SU-DHL-6 (cell line): ENCODE results near the gene MRPL51.
"Not testable (repeated sequence)": the region's sequence is repeated elsewhere in the genome, so short reads cannot be mapped to it uniquely, and the experiment has no call there.

Source experiments
- EZH2phosphoT487 ChIP-seq: fragments of 200-600 bp; sonication (generic), shearing (Covaris generic); conservative IDR thresholded peaks from 2 replicates; pipeline ENCODE4 v1.6.1; 2018; ENCODE audit warnings: mild to moderate bottlenecking, antibody characterized with exemption, low read length, moderate library complexity, mixed read lengths
- TF ChIP-seq, protein P1 (sequence below): fragments of 200-600 bp; sonication (generic); IDR thresholded peaks from one replicate; pipeline ENCODE4 v1.5.1; 2017; ENCODE audit warnings: antibody characterized with exemption, mild to moderate bottlenecking, low read length, moderate library complexity; ENCODE audit not compliant: insufficient read depth, poor library complexity, severe bottlenecking

DNA sequence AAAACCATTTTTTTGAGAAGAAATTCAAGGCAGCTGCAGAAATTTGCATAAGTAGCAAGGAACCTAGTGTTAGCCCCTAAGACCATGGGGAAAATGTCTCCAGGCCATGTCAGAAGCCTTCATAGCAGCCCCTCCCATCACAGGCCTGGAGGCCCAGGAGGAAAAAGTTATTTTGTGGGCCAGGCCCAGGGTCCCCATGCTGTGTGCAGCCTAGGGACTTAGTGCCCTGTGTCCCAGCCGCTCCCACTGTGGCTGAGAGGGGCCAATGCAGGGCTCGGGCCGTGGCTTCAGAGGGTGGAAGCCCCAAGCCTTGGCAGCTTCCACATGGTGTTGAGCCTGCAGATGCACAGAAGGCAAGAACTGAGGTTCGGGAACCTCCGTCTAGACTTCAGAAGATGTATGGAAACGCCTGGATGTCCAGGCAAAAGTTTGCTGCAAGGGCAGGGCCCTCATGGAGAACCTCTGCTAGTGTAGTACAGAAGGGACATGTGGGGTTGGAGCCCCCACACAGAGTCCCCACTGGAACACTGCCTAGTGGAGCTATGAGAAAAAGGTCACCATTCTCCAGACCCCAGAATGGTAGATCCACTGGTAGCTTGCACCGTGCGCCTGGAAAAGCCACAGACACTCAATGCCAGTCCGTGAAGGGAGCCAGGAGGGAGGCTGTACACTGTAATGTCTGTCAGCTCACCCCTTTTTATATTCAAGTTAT is 25.3 kb downstream of the MRPL51 start:
- TF ChIP-seq, protein P1, sequence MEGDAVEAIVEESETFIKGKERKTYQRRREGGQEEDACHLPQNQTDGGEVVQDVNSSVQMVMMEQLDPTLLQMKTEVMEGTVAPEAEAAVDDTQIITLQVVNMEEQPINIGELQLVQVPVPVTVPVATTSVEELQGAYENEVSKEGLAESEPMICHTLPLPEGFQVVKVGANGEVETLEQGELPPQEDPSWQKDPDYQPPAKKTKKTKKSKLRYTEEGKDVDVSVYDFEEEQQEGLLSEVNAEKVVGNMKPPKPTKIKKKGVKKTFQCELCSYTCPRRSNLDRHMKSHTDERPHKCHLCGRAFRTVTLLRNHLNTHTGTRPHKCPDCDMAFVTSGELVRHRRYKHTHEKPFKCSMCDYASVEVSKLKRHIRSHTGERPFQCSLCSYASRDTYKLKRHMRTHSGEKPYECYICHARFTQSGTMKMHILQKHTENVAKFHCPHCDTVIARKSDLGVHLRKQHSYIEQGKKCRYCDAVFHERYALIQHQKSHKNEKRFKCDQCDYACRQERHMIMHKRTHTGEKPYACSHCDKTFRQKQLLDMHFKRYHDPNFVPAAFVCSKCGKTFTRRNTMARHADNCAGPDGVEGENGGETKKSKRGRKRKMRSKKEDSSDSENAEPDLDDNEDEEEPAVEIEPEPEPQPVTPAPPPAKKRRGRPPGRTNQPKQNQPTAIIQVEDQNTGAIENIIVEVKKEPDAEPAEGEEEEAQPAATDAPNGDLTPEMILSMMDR: not testable (repeated sequence)
- TF ChIP-seq EZH2phosphoT487: not testable (repeated sequence)
